HG03025 (cell line): ENCODE data around the gene NUDT4B.
"Not testable (repeated sequence)": the region's sequence is repeated elsewhere in the genome, so short reads cannot be mapped to it uniquely, and the experiment has no call there.

ENCODE experiments used
- ATAC-seq: cut with Tn5 transposase; IDR thresholded peaks from one replicate; pipeline ENCODE4 v1.9.1; 2021; ENCODE audit warnings: mild to moderate bottlenecking, moderate library complexity; ENCODE audit not compliant: unreplicated experiment, low FRiP score

The NUDT4B gene

DNA sequence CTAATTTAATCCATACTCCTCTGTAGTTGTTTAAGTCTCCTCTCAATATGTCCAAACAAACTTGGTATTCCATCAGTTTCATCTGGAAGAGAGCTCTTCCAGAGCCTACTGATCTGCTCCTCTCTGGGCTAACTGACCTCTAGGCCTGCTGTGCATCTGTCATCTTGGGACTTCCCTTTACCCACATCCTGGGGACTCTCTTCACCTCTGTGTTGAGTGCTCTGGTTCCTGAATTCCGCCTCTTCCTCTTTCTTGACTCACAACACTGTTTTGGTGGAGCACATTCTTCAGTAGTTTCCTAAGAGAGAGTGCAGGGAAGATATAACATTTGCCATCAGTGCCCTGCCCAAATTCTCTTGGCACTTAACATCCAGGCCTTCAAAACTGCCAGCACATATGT is 13.0 kb upstream of the NUDT4B start:
- peak; percentile 48 for ATAC-seq

DNA sequence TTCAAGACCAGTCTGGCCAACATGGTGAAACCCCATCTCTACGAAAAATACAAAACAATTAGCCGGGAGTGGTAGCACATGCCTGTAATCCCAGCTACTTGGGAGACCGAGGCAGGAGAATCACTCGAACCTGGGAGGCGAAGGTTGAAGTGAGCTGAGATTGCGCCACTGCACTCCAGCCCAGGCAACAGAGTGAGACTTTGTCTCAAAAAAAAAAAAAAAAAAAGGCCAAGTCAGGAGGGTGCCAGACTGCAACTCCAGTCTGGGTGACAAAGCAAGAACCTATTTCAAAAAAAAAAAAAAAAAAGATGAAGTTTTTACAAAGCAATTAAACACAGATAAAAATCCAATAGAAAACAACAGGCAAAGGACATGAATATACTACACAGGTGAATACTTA is 9.9 kb upstream of the NUDT4B start:
- ATAC-seq, result not testable (repeated sequence)

DNA sequence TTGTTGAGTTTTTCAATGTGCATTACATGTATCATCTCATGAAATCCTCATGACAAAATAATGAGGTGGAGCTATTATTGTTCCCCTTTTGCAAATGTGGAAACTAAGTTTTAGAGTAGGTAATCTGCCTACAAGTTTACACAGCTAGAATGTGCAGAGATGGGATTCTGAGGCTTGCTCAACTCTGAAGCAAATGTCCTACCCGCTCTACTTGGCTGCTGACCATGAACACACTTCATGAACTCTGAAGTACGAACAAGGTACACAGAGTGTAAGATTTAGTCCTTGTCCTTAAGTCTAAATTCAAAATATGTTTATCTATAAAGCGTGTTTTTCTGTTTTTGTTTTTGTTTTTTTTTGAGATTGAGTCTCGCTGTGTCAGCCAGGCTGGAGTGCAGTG is 5.4 kb upstream of the NUDT4B start:
- not testable (repeated sequence) for ATAC-seq

DNA sequence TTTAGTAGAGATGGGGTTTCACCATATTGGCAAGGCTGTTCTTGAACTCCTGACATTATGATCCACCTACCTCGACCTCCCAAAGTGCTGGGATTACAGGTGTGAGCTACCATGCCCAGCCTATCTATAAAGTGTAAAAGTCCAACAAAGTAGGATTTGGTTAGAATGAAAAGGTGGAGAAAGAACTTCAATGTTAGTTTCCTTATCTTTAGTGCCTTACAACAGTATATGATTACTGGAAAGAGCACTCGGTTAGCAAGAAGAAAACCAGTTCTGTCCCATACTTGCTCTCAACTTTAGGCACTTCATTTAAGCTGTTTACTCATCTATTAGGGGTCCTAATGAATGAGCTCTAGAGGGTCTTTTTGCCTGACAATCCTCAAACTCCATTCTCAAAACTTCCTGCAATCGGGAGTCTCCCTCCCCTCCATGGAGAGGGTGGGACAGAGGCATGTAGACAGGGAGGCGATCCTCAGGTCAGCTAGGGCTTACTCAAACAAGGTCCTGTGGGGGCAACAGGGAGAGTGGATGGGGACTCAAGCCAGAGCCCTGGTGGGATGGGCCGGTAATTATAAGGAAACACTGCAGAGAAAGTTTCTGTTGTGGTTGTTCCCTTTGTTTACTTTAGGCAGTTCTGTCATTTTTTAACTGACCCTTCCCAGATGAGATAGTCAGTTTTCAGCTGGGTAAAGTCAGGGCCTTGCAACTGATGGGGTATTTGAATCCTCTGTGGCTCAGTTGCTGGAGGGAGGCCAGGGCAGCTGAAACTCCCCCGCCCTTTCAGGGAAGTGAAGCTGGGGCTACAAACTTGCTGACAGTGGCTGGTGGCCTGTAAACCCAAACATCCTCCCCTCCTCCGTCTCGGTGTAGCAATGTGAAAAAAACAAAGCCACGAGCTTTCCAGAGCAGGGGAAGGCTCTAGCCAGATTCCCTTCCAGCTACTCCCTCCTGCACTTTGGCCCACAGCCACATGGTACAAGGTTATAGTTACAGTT is 4.6 kb upstream of the NUDT4B start:
- ATAC-seq, result not testable (repeated sequence)

DNA sequence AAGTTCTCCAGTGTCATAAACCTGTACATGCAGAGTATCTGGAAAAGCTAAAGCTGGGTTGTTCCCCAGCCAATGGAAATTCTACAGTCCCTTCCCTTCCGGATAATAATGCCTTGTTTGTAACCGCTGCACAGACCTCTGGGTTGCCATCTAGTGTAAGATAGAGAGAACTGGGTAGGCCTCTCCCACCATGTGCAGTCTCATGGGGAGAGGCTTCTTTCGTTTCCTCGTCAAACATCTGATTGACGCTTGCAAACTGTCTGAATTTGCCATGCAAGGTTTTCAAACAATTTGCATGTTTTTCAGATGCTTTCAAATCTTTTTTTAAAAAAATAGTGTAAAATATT is 734 bp downstream of the NUDT4B start:
- peak; percentile 87 for ATAC-seq

DNA sequence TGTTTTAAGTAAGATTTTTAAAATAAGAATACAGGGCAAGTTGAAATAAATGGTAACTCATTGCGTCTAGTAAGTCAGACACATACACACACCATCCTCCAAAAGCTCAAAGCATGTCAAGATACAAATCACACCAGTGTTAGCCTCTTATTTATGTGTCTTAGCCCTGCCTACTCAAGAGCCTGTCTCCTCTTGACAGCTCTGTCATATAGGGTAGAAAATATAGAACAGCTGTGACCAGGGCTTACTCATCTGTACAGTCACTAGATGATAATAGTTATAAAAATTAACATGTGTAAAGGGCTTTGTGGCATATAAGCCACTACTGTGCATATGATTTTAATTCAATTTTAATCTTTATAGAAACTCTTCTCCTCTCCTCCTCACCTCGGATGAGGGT is 7.7 kb downstream of the NUDT4B start:
- ATAC-seq, result not testable (repeated sequence)

DNA sequence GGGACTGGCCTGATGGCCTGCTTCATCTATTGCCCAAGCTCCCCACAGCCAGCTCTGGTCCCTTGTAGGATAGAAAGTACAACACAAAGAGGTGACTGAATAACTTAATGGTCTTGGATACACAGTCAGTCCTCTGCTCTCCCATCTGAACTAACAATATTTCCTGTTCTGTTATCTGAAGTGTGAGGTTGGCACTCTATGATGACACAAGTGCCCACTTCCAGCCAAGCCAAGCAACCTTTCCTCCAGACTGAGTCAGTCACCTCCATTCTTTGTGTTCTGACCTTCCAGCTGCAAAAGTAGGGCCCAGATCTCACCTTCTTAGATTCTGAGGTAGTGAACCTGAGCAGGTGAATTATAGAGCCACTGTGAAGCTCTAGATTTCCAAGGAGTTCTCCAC is 8.9 kb downstream of the NUDT4B start:
- ATAC-seq, result not testable (repeated sequence)

DNA sequence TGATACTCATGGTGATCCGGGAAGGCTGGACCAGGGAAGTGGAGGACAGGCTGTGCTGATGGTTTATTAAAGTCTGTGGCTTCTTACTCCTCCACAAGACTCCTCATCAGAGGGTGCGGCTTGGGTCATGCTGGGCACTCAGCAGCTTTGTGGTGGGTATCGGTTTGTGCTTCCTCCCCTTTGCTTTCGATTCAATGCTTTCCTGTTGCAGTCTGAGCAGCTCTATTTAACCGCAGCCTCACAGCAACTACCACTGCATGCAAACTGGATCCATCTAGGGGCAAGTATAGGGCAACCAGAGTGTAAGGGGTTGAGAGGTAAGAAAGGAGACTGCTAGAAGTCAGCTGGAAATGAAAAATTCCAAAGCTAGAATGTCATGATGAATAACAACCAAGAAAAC is 9.8 kb downstream of the NUDT4B start:
- peak; percentile 94 for ATAC-seq

DNA sequence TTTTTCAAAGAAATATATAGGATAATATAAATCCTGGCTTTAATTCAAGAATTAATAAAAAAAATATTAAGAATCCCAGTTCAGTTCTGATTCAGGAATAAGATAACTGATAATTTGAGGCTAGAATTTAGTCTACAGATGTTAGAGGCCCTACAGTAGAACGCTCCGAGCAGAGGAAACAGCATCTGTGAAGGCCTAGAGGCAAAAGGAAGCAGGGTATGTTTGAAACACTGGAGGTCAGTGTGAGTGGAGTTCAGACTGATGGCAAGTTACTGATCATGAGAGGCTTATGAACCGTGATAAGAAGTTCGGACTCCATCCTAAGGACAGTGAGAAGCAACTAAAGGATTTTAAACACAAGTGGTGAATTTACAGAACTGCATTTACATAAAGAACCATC is 10.4 kb downstream of the NUDT4B start:
- ATAC-seq, result not testable (repeated sequence)

DNA sequence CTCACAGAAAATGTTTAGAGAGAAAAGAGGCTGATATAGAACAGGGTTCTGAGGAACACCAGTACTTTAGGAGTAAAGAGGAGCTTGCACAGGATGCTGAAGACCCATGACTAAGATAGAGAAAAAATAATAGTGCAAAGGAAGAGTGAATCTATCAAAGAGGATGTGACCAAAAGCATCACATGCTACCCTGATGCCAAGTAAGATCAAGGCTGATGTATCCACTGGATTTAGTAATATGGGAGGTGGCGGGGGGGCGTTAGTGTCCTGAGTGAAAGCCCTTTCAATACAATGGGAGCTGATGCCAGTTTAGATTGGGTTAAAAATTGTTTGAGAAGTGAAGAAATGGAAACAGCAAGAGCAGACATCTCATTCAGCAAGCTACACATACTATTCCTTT is 11.2 kb downstream of the NUDT4B start:
- ATAC-seq, result not testable (repeated sequence)

DNA sequence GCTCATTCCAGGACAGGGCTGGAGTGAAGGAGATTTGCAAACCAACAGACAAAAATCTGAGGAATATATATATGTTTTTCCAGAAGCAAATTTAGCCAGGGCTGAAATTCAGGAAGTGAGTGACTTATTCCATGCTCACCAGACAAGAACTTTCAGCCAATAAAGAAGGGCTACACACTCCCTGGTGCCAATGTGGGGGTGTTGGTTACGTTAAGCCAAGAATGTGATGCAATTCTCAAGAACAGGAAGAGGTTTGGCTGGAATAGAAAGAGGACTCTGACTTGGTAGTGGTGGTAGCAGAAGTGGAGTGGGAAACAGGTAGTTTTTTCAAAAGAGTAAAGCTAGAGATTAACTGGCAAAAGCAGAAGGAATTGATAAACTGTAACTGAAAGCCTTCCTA is 11.6 kb downstream of the NUDT4B start:
- ATAC-seq, result not testable (repeated sequence)

DNA sequence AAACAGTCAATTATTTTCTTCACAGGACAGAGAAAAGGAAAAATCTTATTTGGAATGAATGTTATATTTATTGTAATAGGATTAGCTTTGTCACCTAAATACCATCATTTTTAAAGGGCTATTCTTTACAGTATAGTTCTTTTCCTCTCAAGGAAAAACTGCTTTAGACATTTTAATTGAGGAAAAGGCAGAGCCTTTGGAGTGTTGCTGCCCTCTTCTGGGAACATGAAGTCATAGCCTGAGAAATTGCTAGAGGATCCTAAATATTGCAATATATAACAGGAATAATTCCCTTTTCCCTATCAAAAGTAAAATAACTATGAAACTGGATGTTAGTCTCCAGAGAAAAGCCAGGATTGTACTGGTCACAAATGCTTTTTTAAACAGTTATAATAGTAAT is 12.8 kb downstream of the NUDT4B start:
- ATAC-seq, result not testable (repeated sequence)

DNA sequence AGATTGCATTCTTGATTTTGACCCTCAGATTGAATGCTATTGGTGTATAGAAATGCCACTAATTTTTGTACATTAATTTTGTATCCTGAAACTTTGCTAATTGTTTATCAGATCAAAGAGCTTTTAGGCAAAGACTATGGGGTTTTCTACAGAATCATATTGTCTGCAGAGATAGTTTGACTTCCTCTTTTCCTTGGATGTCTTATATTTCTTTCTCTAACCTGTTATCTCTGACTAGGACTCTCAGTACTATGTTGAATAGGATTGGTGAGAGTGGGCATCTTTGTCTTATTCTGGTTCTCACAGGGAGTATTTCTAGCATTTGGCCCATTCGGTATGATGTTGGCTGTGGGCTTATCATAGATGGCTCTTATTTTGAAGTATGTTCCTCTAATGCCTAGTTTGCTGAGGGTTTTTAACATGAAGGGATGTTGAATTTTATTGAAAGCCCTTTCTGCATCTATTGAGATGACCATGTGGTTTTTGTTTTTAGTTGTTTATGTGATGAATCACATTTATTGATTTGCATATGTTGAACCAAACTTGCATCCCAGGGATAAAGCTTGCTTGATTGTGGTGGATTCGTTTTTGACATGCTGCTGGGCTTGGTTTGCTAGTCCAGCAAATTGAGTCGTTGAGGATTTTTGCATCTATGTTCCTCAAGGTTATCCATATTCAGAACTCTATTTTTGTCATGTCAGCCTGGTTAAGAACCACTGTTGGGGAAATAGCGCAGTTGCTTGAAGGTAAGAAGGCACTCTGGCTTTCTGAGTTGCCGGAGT is 16.9 kb downstream of the NUDT4B start:
- ATAC-seq, result not testable (repeated sequence)

DNA sequence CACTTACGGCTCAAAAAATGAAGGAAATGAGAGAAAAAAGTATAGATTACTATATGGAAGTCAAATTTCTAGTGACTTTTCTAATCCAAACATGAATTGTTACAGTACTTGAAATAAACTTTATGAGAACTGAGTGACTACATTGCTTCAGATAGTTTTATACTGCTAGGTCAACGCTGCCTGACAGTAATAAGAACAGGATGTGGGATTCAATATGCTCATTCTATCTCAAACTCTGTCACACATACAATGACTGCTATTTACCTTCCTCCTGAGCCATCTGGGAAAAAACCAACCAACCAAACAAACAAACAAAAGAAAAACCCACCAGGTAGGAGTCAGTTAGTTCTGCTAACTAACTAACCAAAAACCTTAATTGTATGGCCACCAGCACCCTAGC is 20.0 kb downstream of the NUDT4B start:
- ATAC-seq, result not testable (repeated sequence)

DNA sequence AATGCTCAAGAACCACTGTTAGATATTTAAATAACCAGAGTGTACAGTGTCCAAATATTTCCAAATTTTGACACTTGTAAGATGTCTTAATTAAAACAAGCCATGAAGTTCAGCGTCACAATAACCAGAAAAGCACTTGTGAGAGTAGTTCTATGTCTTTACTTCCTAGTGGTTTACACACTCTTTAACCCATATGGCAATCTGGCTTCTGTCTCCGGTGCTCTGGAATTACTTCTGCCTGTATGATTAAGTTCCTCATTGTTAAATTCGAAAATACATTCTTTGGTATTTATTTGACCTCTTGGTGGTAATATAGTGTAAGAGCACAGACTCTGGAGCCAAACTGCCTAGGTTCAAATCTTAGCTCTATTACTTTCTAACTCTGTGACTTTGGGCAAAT is 20.9 kb downstream of the NUDT4B start:
- ATAC-seq, result not testable (repeated sequence)

DNA sequence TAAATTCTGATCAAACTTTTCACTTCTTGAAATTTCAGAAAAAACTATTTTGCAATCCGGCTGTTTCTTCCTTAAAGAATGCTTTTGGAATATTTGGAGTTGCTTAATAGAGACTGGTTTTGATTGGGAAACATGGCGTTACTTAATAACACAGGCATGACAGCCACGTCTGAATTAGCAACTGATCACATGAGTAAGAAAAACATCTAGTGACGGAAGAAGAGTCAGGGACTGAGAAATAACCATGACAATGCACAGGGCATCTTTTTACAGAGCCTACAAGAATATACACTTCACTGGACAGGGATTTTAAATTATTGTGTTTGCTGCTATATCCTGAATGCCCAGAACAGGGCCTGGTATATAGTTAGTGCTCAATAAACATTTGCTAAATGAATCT is 25.1 kb downstream of the NUDT4B start:
- not testable (repeated sequence) for ATAC-seq

DNA sequence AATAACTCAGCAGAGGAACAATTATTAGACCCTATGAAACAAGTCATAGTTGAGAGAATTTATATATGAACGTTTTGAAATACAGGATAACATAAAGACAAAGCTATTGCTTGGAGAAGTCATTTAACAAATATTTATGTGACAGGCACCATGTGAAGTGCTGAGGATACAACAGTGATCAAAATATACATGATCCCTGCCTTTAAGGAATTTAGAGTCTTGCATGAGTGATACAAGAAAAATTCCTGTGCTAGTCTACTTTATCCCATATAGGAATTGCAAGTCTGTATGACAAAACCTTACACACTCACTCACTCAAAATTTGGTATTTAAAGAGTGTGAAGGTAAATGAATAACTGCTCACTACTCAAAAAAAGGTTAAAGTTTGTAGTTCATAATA is 25.5 kb downstream of the NUDT4B start:
- ATAC-seq, result not testable (repeated sequence)

DNA sequence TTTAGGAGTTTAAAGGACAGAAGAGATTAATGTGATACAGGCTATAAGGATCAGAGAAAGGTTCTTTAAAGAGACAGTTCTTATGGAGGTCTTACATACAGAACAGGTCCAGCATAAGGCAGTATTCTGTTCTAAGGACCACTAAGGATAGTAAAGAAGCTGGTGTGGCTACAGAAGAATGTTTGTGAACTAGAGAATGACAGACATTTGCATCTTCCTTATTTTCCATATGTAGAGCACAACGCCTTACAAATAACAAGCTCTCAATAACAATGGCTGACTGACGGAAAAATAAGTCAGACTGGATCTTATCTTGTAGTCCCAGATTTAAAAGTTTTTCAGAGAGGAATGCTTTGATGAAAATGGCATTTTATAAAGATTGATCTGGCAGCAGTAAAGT is 26.7 kb downstream of the NUDT4B start:
- ATAC-seq, result not testable (repeated sequence)

DNA sequence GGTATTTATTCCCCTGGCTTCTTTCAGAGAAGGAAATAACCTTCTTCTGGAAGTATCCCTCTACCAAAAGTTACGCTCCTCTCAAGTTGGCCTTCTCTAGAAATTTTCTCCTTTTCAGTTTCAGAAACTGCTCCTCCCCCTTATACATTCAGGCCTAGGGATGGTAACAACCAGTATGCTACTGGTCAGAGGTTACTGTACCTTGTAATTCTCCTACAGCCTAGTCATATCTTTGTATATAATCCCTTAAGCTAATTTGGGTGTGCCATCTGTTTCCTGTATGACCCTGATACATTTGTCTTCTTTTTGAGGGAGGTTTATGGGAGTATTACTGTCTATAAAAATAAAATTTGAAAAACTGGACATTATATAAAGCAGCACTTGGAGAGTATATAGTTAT is 29.1 kb downstream of the NUDT4B start:
- not testable (repeated sequence) for ATAC-seq

DNA sequence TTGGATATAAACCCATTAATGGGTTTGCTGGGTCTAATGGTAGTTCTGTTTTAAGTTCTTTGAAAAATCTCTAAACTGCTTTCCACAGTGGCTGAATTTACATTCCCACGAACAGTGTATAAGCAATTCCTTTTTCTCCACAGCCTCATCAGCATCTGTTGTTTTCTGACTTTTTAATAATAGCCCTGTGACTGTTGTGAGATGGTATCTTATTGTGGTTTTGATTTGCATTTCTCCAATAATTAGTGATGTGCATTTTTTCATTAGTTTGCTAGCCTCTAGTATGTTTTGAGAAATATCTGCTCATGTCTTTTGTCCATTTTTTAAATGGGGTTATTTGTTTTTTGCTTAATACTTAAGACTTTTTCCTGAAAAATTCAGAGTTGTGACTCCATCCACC is 31.8 kb downstream of the NUDT4B start:
- ATAC-seq, result not testable (repeated sequence)

DNA sequence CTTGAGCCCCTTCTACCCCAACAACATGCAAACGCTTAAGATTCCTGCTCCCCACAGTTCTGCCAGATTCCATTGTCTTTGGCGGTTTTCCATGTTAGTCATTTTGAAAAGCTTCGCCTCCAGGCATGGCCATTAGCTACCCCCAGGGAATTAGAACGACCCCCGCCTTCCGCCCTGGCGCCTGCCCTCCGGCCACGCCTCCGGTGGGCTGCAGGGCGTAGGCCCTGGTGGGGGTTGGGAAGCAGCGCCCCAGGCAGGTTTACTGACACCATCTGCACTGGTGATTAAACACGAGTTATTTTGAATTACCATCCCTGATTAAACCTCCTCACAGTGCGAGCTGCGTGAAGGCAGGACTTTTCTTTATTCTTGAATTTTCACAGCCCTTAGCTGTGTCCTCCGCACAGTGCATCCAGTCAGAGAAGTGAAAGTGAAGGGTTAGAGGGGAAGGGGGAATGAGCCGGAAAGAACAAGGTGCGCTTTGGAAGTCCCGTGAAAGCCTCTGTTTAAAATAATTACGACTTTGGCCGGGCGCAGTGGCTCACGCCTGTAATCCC is 43.0 kb downstream of the NUDT4B start:
- not testable (repeated sequence) for ATAC-seq
